ENCODE data around the gene EIF2B4.

- no peak for TF ChIP-seq CTCF (IDR thresholded peaks at IDR 0.05)
- no peak for TF ChIP-seq POLR2A (IDR thresholded peaks at IDR 0.05)
- no peak for TF ChIP-seq POLR2AphosphoS5 (IDR thresholded peaks at IDR 0.05)
- no peak for TF ChIP-seq EP300 (IDR thresholded peaks at IDR 0.05)
Measured at GRCh38 chr2:27376151-27376865, 6.2 kb upstream of the EIF2B4 start.

Measured in gastroesophageal sphincter (tissue), 3 donors.